Measurements from ENCODE around the gene ZC3H12C. TPM values are rescaled to one million over a fixed set of nuclear protein-coding genes. Genes with fewer than 3 reads are reported as not detected.

The ZC3H12C gene
- total RNA-seq, 4 donors from 2014 or later = 2.3 to 27.6 (median 18.6) TPM

DNA sequence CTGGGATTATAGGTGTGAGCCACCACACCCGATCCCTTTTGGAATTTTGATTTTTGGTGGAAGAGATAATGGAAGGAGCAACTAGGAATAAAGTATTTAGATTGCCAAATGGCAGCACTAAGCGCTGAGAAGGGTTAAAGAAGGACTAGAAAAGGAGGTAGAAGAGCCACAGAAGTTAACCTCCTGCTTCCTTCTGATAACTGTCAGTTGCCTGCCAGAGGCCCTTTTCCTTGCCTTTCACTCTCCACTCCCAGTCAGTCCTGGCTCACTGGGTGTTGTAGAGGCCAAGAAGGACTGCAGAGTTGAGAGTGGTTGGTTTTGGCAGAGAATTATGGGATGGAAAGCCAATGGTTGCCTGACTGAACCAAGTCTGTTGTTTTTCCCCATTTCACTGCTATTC, 19.3 kb downstream of the ZC3H12C start:
- H3K4me3 ChIP-seq = no peak overlapping the region
- H3K27me3 ChIP-seq = no peaks in the 10 kb centered on the region
- no peak overlapping the region for H3K27ac ChIP-seq
- TF ChIP-seq, protein P1, sequence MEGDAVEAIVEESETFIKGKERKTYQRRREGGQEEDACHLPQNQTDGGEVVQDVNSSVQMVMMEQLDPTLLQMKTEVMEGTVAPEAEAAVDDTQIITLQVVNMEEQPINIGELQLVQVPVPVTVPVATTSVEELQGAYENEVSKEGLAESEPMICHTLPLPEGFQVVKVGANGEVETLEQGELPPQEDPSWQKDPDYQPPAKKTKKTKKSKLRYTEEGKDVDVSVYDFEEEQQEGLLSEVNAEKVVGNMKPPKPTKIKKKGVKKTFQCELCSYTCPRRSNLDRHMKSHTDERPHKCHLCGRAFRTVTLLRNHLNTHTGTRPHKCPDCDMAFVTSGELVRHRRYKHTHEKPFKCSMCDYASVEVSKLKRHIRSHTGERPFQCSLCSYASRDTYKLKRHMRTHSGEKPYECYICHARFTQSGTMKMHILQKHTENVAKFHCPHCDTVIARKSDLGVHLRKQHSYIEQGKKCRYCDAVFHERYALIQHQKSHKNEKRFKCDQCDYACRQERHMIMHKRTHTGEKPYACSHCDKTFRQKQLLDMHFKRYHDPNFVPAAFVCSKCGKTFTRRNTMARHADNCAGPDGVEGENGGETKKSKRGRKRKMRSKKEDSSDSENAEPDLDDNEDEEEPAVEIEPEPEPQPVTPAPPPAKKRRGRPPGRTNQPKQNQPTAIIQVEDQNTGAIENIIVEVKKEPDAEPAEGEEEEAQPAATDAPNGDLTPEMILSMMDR (IDR thresholded peaks at IDR 0.05) = no peak
- TF ChIP-seq POLR2A (IDR thresholded peaks at IDR 0.05) = no peak
- no peaks in the 10 kb centered on the region for H3K4me1 ChIP-seq
- intact Hi-C loops (cut with DNase I; ENCODE audit: low total_unique reads) = no loop called here
- DNase-seq = no peak
- H3K9me3 ChIP-seq = no peaks in the 10 kb centered on the region
- no peaks in the 10 kb centered on the region for H3K36me3 ChIP-seq

DNA sequence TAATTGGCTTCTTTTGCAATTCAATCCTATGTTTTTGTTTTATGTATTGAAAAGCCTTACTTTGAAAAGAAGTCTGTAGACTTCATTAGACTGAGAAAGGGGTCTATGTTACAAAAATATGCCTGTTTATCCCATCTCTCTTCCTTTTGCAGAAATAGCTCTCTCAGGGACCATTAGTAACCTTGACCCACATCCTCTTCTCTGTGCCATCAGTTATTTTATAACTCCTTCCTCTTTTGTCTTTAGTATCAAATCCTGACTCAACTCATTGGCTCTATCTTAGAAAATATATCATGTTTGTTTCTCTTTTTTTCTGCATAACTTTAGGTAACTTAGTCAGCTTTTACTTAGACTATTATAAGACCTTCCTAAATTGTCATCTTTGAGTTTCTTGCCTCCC, 20.3 kb downstream of the ZC3H12C start:
- Histone ChIP-seq H3K27me3 (no peaks in the 10 kb centered on the region), H3K27ac (no peak overlapping the region), H3K4me3 (no peak overlapping the region), H3K36me3 (no peaks in the 10 kb centered on the region), H3K9me3 (no peaks in the 10 kb centered on the region), H3K4me1 (no peaks in the 10 kb centered on the region)
- TF ChIP-seq POLR2A (IDR thresholded peaks at IDR 0.05) = no peak
- TF ChIP-seq, protein P1 (IDR thresholded peaks at IDR 0.05) = no peak
- intact Hi-C loops (cut with DNase I; ENCODE audit: low total_unique reads) = no loop called here
- DNase-seq = no peak

DNA sequence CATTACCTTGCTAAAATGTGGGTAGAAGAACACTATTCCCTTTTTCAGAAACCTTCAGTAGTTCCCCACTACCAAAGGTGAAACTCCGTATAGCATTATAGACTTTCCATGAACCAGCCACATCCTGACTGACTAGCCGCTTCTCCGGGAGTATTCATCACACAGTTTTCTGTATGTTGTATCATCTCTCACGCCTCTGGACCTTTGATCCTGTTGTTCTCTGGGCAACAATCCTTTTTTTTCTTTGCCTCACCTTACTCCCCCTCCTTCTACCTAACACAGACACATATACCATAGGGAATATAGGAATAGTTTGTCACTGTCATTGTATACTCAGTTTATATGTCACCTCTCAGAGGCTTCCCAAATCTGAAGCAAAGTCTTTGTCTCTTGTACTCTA, 20.8 kb downstream of the ZC3H12C start:
- no peaks in the 10 kb centered on the region for H3K27me3 ChIP-seq
- TF ChIP-seq, protein P1 (IDR thresholded peaks at IDR 0.05) = no peak
- no peak for TF ChIP-seq POLR2A (IDR thresholded peaks at IDR 0.05)
- H3K4me1 ChIP-seq = no peaks in the 10 kb centered on the region
- H3K9me3 ChIP-seq = no peaks in the 10 kb centered on the region
- DNase-seq = no peak
- no peak overlapping the region for H3K4me3 ChIP-seq
- H3K36me3 ChIP-seq = no peaks in the 10 kb centered on the region
- intact Hi-C loops (cut with DNase I; ENCODE audit: low total_unique reads) = no loop called here
- no peak overlapping the region for H3K27ac ChIP-seq

DNA sequence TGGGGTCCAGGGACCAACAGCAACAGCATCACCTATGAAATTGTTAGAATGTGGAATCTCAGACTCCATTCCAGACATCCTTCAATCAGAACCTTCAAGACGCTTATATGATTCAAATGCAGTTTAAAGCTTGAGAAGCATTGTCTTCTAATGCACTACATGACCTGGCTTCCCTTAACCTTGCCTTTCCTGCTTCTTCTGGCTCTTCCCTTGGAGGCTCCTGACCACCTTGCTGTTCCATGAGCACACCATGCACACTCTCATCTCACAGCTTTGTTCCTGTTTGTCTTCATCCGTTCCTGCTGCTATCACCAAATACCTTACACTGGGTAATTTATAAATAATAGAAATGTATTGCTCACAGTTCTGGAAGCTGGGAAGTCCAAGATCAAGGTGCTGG, 26.1 kb downstream of the ZC3H12C start:
- intact Hi-C loops (cut with DNase I; ENCODE audit: low total_unique reads) = no loop called here
- no peaks in the 10 kb centered on the region for H3K4me1 ChIP-seq
- no peaks in the 10 kb centered on the region for H3K27me3 ChIP-seq
- H3K9me3 ChIP-seq = no peaks in the 10 kb centered on the region
- no peak for DNase-seq
- no peak overlapping the region for H3K27ac ChIP-seq
- TF ChIP-seq POLR2A (IDR thresholded peaks at IDR 0.05) = no peak
- TF ChIP-seq, protein P1 (IDR thresholded peaks at IDR 0.05) = no peak
- H3K4me3 ChIP-seq = no peak overlapping the region
- H3K36me3 ChIP-seq = no peaks in the 10 kb centered on the region

DNA sequence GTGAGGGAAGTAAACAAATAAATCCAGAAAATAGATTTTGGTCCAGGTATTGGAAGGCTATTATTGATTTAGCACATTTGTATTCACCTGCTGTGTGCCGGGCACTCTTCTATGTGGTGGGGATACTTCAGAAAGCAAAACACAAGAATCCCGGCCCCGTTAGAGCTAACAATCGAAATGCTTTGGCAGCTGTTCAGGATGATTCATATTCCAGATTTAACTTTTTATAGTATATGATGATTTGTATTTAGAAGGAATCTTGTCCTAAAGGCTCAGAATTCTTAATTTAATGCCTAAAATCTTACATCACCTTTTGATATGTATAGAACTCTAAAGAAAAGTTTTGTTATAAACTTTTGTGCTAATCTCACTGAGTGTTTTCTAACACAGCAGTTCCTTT, 28.0 kb downstream of the ZC3H12C start:
- no peak for TF ChIP-seq POLR2A (IDR thresholded peaks at IDR 0.05)
- TF ChIP-seq, protein P1 (IDR thresholded peaks at IDR 0.05) = no peak
- Histone ChIP-seq H3K4me1 (no peaks in the 10 kb centered on the region), H3K9me3 (no peaks in the 10 kb centered on the region), H3K27ac (no peak overlapping the region), H3K4me3 (no peak overlapping the region), H3K36me3 (no peaks in the 10 kb centered on the region), H3K27me3 (no peaks in the 10 kb centered on the region)
- intact Hi-C loops (cut with DNase I; ENCODE audit: low total_unique reads) = no loop called here
- no peak for DNase-seq
